ENCODE results near the gene SEC22B. TPM values are rescaled to one million over a fixed set of nuclear protein-coding genes. Genes with fewer than 3 reads are reported as not detected.
"Not testable (repeated sequence)": the region's sequence is repeated elsewhere in the genome, so short reads cannot be mapped to it uniquely, and the experiment has no call there.

Gene SEC22B
- total RNA-seq, 1 experiment from 2014 or later = 8.1 TPM

GRCh38 chr1:120150138-120150822 is 26.0 kb downstream of the SEC22B start:
- DNase-seq (ENCODE audit: low read depth); in situ Hi-C loops (cut with HindIII; ENCODE audit: low pct_unique_long_range_greater_than_20kb, low sequenced_read_pairs): not testable (repeated sequence)

- DNase-seq (ENCODE audit: low read depth); in situ Hi-C loops (cut with HindIII; ENCODE audit: low pct_unique_long_range_greater_than_20kb, low sequenced_read_pairs): not testable (repeated sequence)
Measured at GRCh38 chr1:120149420-120150059, 26.8 kb downstream of the SEC22B start.

- in situ Hi-C loops (cut with HindIII; ENCODE audit: low pct_unique_long_range_greater_than_20kb, low sequenced_read_pairs); DNase-seq (ENCODE audit: low read depth): not testable (repeated sequence)
Measured at GRCh38 chr1:120145806-120146205, 30.5 kb downstream of the SEC22B start.

GRCh38 chr1:120144626-120145025 is 31.7 kb downstream of the SEC22B start:
- in situ Hi-C loops (cut with HindIII; ENCODE audit: low pct_unique_long_range_greater_than_20kb, low sequenced_read_pairs); DNase-seq (ENCODE audit: low read depth): not testable (repeated sequence)

- DNase-seq (ENCODE audit: low read depth); in situ Hi-C loops (cut with HindIII; ENCODE audit: low pct_unique_long_range_greater_than_20kb, low sequenced_read_pairs): not testable (repeated sequence)
Measured at GRCh38 chr1:120144169-120144568, 32.2 kb downstream of the SEC22B start.

- in situ Hi-C loops (cut with HindIII; ENCODE audit: low pct_unique_long_range_greater_than_20kb, low sequenced_read_pairs); DNase-seq (ENCODE audit: low read depth): not testable (repeated sequence)
Measured at GRCh38 chr1:120143334-120143733, 33.0 kb downstream of the SEC22B start.

GRCh38 chr1:120142512-120143263 is 33.6 kb downstream of the SEC22B start:
- DNase-seq (ENCODE audit: low read depth) = peak; percentile 53
- in situ Hi-C loops (cut with HindIII; ENCODE audit: low pct_unique_long_range_greater_than_20kb, low sequenced_read_pairs) = not testable (repeated sequence)

GRCh38 chr1:120141865-120142264 is 34.5 kb downstream of the SEC22B start:
- DNase-seq (ENCODE audit: low read depth); in situ Hi-C loops (cut with HindIII; ENCODE audit: low pct_unique_long_range_greater_than_20kb, low sequenced_read_pairs): not testable (repeated sequence)

- DNase-seq (ENCODE audit: low read depth); in situ Hi-C loops (cut with HindIII; ENCODE audit: low pct_unique_long_range_greater_than_20kb, low sequenced_read_pairs): not testable (repeated sequence)
Measured at GRCh38 chr1:120140656-120141265, 35.6 kb downstream of the SEC22B start.

GRCh38 chr1:120136086-120136485 is 40.2 kb downstream of the SEC22B start:
- DNase-seq (ENCODE audit: low read depth); in situ Hi-C loops (cut with HindIII; ENCODE audit: low pct_unique_long_range_greater_than_20kb, low sequenced_read_pairs): not testable (repeated sequence)

GRCh38 chr1:120133928-120134325 is 42.4 kb downstream of the SEC22B start:
- in situ Hi-C loops (cut with HindIII; ENCODE audit: low pct_unique_long_range_greater_than_20kb, low sequenced_read_pairs) = not testable (repeated sequence)

GRCh38 chr1:120133228-120133927 is 42.9 kb downstream of the SEC22B start:
- DNase-seq (ENCODE audit: low read depth) = no peak
- in situ Hi-C loops (cut with HindIII; ENCODE audit: low pct_unique_long_range_greater_than_20kb, low sequenced_read_pairs) = no loop called here

More at GRCh38 chr1:120133928-120134325, 42.4 kb downstream of the SEC22B start:
- DNase-seq (ENCODE audit: low read depth) = not testable (repeated sequence)

GRCh38 chr1:120132406-120132763 is 43.9 kb downstream of the SEC22B start:
- in situ Hi-C loops (cut with HindIII; ENCODE audit: low pct_unique_long_range_greater_than_20kb, low sequenced_read_pairs); DNase-seq (ENCODE audit: low read depth): not testable (repeated sequence)

- in situ Hi-C loops (cut with HindIII; ENCODE audit: low pct_unique_long_range_greater_than_20kb, low sequenced_read_pairs) = not testable (repeated sequence)
- peak; percentile 21 for DNase-seq (ENCODE audit: low read depth)
Measured at GRCh38 chr1:120131611-120132405, 44.5 kb downstream of the SEC22B start.

GRCh38 chr1:120127921-120128320 is 48.4 kb downstream of the SEC22B start:
- in situ Hi-C loops (cut with HindIII; ENCODE audit: low pct_unique_long_range_greater_than_20kb, low sequenced_read_pairs) = not testable (repeated sequence)

GRCh38 chr1:120126216-120126615 is 50.1 kb downstream of the SEC22B start:
- DNase-seq (ENCODE audit: low read depth); in situ Hi-C loops (cut with HindIII; ENCODE audit: low pct_unique_long_range_greater_than_20kb, low sequenced_read_pairs): not testable (repeated sequence)

More at GRCh38 chr1:120127921-120128320, 48.4 kb downstream of the SEC22B start:
- not testable (repeated sequence) for DNase-seq (ENCODE audit: low read depth)

- DNase-seq (ENCODE audit: low read depth); in situ Hi-C loops (cut with HindIII; ENCODE audit: low pct_unique_long_range_greater_than_20kb, low sequenced_read_pairs): not testable (repeated sequence)
Measured at GRCh38 chr1:120124628-120125027, 51.7 kb downstream of the SEC22B start.
